GM19397 (cell line): ENCODE measurements around the gene GSTA1.
"Not testable (repeated sequence)": the region's sequence is repeated elsewhere in the genome, so short reads cannot be mapped to it uniquely, and the experiment has no call there.

ENCODE experiments used
- ATAC-seq: cut with Tn5 transposase; IDR thresholded peaks from one replicate; pipeline ENCODE4 v1.9.1; 2021; ENCODE audit warnings: mild to moderate bottlenecking, moderate library complexity; ENCODE audit not compliant: unreplicated experiment

Gene GSTA1

DNA sequence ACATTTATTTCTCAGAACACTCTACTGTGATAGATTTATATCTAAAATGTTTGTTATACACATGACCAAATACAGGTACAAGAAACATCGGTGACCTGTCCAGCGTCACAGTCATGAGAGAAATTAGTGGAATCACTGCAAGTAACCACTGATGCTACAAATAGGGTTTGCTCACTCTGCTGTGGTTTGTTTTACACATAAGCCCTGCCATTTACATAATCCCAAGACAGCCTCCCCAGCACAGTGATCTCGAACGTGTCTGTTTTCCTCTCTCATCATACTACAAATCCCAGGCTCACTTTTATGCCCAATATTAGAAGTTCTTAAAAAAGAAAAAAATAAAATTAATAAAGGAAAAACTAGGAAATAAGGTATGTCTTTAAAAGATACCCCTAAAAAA, 6.2 kb upstream of the GSTA1 start:
- not testable (repeated sequence) for ATAC-seq

- no peak for ATAC-seq
These were observed 5.0 kb upstream of the GSTA1 start for GRCh38 chr6:52808660-52809059.

GRCh38 chr6:52802806-52803205, 810 bp downstream of the GSTA1 start:
- ATAC-seq: no peak

DNA sequence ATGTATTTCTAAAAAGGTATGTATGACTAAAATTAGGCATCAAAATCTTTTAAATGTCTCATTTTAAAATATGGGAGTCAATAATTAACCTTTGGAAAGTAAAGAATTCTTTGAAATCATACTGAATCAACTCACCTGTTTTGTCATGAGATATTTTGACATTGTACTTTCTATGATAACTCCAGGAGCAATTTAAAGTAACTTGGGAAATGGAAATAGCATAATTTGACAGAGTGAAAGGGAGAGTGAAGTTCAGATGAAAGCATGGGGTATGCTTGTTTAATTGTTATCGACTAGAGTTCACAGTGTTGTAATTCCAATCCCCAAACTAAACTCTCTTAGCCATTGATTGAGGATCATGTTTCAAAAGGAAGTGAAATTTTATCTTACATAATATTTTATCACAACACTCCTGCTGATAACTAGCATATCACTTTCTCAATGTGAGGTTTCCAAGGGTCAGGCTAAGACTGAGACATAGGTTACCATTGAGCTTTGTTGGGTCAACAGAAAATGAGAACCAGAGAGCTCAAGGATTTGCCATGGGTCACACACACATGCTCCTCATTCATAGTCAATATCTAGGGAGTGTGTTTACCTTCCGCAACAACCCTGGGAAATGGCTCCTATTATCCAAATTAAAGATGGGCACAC, 2.3 kb downstream of the GSTA1 start:
- ATAC-seq: no peak

DNA sequence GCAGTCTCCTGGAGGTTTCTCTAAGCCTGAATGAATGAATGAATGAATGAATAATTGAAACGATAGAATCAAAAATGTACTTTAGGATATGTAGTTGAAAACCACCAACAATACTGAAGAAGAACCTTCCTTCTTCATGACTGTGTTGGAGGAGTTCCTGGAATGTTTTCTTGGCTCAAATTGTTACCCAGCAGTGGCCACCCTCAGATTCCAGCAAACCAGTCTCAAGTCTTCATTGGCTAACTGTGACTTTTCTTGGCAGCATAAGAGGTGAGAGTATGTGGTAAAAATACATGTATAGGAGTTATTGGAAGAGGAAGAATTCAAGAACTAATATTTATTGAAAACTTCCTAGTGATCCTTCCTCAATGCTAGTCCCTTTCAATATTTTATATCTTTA, 4.3 kb downstream of the GSTA1 start:
- not testable (repeated sequence) for ATAC-seq

GRCh38 chr6:52794366-52794765, 9.2 kb downstream of the GSTA1 start:
- ATAC-seq: not testable (repeated sequence)

- no peak for ATAC-seq
These were observed 12.8 kb downstream of the GSTA1 start for GRCh38 chr6:52790861-52791260.

DNA sequence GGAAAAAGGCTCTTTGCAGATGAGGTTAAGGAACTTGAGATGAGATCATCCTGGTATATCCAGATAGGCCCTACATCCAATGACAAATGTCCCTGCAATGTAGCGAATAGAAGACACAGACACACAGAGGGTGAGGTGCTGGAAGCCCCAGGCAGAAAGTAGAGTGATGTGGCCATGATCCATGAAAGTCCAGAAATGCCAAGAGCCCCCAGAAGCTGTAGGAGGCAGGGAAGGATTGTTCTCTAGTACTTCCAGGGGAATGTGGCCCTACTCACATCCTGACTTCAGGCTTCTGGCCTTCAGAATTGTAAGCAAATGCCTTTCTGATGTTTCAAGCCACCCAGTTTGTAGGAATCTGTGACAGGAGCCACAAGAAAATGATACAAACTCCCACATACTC, 14.0 kb downstream of the GSTA1 start:
- ATAC-seq: not testable (repeated sequence)

DNA sequence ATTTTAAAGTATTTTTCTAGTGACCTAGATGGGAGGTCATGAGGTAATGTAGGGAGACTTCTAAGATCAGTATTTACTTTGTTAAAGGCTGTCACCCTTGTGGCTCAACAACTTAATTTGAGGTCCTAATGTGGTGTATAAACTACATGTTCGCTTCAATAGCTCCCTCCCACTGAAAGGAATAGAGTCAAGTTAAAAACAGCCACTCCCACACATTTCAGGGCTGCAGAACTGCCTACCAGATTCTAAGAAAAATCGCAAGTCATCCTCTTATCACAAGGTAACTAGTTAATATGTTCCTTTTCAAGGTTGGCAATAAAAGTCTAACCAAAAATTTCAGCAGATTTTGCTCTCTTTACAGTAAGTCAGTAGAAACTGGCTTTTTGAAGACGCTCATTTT, 15.1 kb downstream of the GSTA1 start:
- ATAC-seq: no peak

DNA sequence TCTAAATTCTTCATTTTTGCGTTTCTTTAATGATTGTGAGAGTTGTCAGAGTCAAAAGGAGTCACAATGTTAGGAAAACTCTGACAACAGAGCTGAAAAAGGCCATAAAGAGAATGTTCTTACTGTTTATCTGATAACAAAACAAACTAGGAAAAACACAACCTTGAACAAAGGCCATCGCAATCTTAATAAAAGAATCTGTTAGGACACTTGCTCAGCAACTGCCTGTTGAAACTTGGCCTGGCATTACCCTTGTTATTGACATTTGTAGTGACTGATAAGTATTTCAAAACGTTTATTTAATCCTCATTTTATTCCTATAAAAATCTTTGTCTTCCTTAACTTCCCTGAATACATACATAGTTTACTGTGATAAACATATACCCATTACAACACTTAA, 15.7 kb downstream of the GSTA1 start:
- ATAC-seq: no peak

DNA sequence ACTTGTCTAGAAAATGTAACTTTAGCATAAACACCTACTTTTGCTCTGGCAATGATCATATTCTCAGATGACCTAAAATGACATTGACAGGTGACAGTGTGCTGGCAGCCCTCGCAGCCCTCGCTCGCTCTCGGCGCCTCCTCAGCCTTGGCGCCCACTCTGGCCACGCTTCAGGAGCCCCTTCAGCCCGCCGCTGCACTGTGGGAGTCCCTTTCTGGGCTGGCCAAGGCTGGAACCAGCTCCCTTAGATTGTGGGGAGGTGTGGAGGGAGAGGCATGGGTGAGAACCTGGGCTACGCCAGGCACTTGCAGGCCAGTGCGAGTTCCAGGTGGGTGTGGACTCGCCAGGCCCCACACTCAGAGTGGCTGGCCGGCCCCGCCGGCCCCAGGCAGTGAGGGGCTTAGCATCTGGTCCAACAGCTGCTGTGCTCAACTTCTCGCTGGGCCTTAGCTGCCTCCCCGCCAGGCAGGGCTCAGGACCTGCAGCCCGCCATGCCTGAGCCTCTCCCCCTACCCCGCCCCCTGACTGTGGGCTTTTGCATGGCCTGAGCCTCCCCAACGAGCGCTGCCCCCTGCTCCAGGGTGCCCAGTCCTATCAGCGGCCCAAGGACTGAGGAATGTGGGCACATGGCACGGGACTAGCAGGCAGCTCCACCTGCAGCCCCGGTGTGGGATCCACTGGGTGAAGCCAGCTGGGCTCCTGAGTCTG, 17.2 kb downstream of the GSTA1 start:
- ATAC-seq: no peak

DNA sequence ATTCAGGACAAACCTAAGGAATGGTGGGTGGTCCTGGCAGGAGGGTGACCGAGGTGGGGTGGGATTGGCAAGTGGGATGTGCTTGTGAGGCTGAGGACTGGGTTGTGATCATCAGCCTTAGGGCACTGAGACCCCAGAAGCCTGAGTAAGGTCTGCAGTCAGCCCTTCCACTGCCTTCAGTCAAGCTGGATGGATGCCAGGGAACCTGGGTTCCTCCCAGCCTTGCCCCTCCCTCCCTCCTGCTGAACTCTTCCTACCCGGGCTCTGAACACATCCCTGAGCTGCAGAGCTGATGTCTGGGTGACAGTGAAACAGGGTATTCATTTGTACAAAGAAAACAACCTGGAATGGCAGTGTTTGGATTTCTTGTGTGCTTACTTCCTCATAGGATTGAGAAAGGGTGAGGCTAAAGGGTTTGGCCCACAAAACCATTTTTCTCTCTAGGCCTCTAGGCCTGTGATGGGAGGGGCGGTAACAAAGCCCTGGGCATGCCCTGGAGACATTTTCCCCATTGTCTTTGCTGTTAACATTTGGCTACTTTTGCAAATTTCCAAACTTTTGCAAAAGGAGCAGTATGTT, 20.8 kb downstream of the GSTA1 start:
- not testable (repeated sequence) for ATAC-seq

DNA sequence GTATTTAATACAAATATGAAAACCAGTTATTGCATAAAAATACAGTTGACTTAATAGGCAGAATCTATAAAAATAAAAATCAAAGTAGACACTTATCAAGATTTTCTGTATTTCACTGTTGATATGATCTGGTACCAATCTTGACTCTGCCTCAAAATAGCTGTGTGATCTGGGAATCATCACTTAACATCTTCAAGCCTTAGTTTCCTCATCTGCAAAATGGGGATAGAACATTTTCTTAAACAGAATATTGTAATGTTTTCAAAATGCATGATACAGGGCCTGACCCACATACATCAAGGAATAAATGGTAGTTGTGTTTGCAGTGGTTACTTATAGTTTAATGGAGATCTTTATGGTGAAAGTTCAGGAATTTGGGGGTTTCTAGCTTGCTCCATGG, 21.4 kb downstream of the GSTA1 start:
- ATAC-seq: not testable (repeated sequence)

DNA sequence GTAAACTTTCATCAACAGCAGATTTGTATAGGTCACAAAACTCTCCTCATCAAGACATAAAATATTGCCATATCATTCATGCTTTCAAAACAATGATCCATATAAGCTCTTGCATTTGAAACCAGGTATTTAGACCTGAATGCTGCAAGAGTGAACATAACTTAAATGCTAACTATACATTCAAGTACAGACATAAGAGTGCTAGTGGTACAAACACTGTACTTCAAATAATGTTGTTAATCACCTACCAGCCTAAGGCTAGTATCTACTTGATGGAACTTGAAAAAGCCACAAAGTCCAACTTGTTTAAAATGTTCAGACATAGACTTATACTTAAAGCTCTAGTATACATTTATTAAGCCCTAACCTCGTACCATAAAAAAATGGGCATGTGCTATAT, 24.4 kb downstream of the GSTA1 start:
- no peak for ATAC-seq

DNA sequence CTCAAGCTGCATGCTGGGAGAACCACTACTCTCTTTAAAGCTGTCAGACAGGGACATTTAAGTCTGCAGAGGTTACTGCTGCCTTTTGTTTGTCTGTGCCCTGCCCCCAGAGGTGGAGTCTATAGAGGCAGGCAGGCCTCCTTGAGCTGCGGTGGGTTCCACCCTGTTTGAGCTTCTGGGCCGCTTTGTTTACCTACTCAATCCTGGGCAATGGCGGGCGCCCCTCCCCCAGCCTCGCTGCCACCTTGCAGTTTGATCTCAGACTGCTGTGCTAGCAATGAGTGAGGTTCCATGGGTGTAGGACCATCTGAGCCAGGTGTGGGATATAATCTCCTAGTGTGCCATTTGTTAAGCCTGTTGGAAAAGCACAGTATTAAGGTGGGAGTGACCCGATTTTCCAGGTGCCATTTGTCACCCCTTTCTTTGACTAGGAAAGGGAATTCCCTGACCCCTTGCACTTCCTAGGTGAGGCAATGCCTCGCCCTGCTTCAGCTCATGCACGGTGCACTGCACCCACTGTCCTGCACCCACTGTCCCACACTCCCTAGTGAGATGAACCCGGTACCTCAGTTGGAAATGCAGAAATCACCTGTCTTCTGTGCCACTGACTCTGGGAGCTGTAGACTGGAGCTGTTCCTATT, 26.8 kb downstream of the GSTA1 start:
- ATAC-seq: not testable (repeated sequence)

DNA sequence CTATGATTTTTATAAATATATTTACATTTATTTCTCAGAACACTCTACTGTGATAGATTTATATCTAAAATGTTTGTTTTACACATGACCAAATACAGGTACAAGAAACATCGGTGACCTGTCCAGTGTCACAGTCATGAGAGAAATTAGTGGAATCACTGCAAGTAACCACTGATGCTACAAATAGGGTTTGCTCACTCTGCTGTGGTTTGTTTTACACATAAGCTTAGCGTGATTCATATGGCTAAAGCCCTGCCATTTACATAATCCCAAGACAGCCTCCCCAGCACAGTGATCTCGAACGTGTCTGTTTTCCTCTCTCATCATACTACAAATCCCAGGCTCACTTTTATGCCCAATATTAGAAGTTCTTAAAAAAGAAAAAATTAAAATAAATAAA, 34.2 kb downstream of the GSTA1 start:
- not testable (repeated sequence) for ATAC-seq

GRCh38 chr6:52767658-52768057, 36.0 kb downstream of the GSTA1 start:
- ATAC-seq: not testable (repeated sequence)

DNA sequence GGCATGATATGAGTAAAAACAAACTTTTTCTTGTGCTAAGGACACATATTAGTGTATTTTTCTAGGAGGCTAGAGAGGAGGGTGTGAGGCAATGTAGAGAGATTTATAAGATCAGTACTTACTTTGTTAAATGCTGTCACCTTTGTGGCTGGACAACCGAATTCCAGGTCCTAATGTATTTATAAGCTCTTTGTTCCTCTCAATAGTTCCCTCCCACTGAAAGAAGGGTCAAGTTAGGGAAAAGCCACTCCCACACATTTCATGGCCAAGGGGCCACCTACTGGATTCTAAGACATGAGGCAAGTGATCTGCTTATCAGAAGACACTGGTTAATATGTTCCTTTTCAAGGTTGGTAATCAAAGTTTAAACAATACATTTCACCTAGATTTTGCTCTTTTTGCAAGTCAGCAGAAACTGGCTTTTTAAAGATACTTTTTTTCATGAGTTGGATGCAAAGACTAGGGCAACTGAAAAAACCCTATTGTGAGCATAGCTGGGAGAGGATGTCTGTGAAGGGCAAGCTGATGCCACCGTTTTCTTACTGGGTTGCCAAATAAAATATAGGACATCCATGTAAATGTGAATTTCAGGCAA, 40.2 kb downstream of the GSTA1 start, which contains the start of gene GSTA2:
TSS of gene GSTA2 (minus strand) at position 154 of the 595 bp plus-strand sequence. CDS start 5,528 bp downstream, outside the sequence.
- ATAC-seq: not testable (repeated sequence)

- ATAC-seq: not testable (repeated sequence)
These were observed 41.7 kb downstream of the GSTA1 start for GRCh38 chr6:52761673-52762491.

DNA sequence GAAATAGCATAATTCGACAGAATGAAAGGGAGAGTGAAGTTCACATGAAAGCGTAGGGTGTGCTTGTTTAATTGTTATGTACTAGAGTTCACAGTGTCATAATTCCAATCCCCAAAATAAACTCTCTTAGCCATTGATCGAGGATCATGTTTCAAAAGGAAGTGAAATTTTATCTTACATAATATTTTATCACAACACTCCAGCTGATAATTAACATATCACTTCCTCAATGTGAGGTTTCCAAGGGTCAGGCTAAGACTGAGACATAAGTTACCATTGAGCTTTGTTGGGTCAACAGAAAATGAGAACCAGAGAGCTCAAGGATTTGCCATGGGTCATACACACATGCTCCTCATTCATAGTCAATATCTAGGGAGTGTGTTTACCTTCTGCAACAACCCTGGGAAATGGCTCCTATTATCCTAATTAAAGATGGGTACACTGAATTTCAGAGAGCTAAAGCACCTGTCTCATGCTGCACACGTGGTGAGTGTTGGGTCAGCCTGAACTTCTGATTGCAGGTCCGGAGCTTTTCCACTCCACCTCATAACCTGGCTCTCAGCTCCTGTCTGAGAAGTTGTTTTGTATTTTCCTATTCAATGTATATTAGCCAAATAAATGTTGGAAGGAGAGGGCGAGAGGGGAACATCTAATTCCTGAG, 43.4 kb downstream of the GSTA1 start:
- ATAC-seq: no peak
